Measurements from ENCODE around the gene THSD7B.

The THSD7B gene

DNA sequence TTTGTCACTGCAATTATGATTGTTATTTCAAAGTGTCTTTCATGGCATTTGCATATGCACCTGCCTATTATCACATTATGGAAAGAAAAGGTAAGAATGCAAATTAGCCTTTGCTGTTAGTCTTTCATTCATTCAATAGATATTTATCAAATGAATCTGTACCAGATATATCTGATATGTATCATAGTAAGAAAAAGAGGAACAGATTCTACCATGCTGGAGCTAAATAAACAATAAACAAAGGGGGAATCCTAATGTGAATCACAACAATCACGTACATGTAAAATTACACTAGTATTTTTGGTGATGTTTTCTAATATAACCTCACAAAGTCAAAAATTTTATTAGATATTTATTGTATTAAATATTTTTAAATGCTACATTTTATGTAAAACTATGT lies 446.4 kb downstream of the THSD7B start:
- H3K4me3 ChIP-seq (ENCODE audit: low read depth, low read length): no peak overlapping the region
- no peak for DNase-seq (ENCODE audit: low read depth)

DNA sequence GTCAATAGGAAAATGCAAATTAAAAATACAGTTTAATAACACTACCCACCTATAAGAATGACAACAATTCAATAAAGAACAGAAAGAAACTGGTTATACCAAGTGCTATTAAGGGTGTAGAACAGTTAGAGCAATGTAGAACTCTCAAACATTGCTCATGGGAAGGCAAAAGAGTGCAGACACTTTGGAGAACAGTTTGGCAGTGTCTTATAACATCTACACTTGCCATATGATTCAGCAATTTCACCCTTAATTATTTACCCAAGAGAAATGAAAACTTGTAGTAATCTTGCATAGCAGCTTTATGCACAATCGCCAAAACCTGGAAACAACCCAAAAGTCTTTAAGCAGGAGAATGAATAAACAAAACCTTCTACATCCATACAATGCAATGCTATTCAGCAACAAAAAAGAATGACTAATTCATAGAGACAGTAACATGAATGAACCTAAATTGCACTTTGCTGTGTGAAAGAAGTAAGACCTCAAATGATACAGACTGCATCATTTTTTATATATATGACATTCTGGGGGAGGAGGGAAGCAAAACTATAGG lies 455.2 kb downstream of the THSD7B start:
- DNase-seq (ENCODE audit: low read depth): no peak
- no peak overlapping the region for H3K4me3 ChIP-seq (ENCODE audit: low read depth, low read length)
- TF ChIP-seq, protein P1, sequence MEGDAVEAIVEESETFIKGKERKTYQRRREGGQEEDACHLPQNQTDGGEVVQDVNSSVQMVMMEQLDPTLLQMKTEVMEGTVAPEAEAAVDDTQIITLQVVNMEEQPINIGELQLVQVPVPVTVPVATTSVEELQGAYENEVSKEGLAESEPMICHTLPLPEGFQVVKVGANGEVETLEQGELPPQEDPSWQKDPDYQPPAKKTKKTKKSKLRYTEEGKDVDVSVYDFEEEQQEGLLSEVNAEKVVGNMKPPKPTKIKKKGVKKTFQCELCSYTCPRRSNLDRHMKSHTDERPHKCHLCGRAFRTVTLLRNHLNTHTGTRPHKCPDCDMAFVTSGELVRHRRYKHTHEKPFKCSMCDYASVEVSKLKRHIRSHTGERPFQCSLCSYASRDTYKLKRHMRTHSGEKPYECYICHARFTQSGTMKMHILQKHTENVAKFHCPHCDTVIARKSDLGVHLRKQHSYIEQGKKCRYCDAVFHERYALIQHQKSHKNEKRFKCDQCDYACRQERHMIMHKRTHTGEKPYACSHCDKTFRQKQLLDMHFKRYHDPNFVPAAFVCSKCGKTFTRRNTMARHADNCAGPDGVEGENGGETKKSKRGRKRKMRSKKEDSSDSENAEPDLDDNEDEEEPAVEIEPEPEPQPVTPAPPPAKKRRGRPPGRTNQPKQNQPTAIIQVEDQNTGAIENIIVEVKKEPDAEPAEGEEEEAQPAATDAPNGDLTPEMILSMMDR (IDR thresholded peaks at IDR 0.05; ENCODE audit: control insufficient read depth, extremely low read depth, insufficient read depth): no peak

More for the DNA sequence above, 446.4 kb downstream of the THSD7B start:
- TF ChIP-seq, protein P1 (IDR thresholded peaks at IDR 0.05; ENCODE audit: control insufficient read depth, extremely low read depth, insufficient read depth): no peak

DNA sequence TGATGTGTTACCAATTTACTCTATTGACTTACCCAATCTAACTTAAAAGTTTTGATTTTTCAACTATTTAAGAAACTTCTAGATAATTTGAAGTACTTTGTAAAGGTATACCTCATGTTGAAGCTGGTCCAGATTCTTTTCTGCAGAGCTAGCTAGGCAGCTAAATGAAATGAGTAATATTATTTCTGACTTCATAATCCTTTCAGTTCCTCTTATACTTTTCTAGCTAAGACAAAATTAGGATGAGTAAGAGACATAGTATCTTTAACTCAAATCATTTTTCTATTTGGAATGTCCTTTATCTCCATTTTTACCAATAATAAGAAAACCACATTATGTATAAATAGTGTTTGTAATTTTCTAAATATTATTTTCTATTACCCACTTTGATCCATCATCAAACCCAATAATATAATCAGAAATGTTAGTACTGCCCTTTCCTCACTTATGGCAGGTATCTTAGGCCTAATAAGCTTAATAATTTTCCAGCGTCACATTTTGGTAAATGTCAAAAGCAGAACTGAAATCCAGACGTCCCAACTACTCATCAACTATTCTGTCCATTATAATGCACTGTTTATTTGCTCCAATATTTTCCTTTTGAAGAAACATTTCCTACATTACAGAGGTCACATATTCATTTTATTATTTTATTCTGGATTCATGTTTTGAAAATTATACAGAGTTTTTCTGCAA lies 456.6 kb downstream of the THSD7B start:
- no peak for DNase-seq (ENCODE audit: low read depth)
- TF ChIP-seq, protein P1 (IDR thresholded peaks at IDR 0.05; ENCODE audit: control insufficient read depth, extremely low read depth, insufficient read depth): no peak
- no peak overlapping the region for H3K4me3 ChIP-seq (ENCODE audit: low read depth, low read length)

DNA sequence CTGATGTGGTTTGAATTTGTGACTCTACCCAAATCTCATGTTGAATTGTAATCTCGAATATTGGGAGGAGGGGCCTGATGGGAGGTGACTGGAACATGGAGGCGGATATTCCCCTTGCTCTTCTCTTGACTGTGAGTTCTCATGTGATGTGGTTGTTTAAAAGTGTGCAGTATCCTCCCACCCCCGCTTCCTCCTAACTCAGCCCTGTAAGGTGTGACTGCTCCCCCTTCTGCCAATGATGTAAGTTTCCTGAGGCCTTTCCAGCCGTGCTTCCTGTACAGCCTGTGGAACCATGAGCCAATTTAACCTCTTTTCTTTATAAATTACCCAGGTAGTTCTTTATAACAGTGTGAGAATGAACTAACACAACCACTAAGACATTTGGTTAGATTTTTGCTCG lies 458.4 kb downstream of the THSD7B start:
- H3K4me3 ChIP-seq (ENCODE audit: low read depth, low read length): no peak overlapping the region
- no peak for DNase-seq (ENCODE audit: low read depth)
- TF ChIP-seq, protein P1 (IDR thresholded peaks at IDR 0.05; ENCODE audit: control insufficient read depth, extremely low read depth, insufficient read depth): no peak

DNA sequence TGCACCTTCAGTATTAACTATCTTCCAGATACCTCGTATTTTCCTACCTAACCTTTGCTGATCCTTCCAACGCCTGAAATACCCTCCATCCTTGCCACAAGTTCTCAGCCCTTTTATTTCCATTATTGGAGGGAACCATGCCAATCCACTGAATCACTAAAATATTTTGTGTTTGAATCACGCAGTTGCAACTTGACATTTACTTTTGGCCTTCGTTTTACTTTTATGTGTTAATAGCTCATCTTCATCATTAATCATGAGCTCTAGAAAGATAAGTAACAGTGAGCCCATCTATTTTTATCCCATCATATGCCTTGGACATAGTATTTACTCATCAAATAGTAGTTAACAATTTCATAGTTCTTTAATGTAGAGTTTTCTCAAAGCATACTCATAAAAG lies 463.2 kb downstream of the THSD7B start:
- no peak for DNase-seq (ENCODE audit: low read depth)
- H3K4me3 ChIP-seq (ENCODE audit: low read depth, low read length): no peak overlapping the region
- TF ChIP-seq, protein P1 (IDR thresholded peaks at IDR 0.05; ENCODE audit: control insufficient read depth, extremely low read depth, insufficient read depth): no peak

DNA sequence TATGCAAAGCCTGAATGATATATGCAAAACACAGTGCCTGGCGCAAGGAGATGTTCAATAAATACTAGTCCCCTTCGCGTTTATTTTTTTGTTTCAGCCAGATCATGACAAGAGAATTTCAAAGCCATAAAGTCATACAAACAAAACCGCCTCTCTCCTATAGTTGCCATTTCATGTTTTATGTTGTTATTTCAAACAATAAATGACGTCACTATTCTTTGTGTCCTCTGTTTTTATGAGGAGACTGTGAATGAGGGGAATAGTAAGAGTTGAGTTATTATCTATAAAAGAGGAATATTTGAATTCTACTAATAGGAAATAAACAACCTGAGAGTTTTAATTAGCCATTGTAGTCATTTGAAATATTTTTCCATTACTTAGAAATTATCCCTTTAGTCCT lies 464.5 kb downstream of the THSD7B start:
- no peak for DNase-seq (ENCODE audit: low read depth)
- TF ChIP-seq, protein P1 (IDR thresholded peaks at IDR 0.05; ENCODE audit: control insufficient read depth, extremely low read depth, insufficient read depth): no peak
- no peak overlapping the region for H3K4me3 ChIP-seq (ENCODE audit: low read depth, low read length)

DNA sequence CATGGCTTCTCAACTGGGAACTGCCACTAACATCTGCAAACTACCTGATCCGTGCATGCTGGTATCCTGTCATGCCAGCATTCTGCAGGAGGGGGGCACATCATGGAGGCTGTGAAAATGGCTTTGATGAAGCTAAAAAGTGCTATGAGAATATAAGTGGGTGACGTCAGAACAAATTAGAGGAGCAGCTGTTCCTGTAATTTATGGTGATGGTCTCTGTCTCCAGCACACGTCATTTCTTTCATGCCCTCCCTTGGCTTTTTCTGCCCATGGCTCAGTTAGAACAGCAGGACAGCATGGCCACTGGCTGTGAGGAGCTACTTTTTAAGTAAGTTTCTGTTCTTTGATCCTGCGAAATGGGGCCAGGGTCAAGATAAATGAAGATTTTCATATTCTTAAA lies 466.3 kb downstream of the THSD7B start:
- DNase-seq (ENCODE audit: low read depth): no peak
- no peak overlapping the region for H3K4me3 ChIP-seq (ENCODE audit: low read depth, low read length)
- TF ChIP-seq, protein P1 (IDR thresholded peaks at IDR 0.05; ENCODE audit: control insufficient read depth, extremely low read depth, insufficient read depth): no peak

Data from LNCaP clone FGC (cell line).